ENCODE data around the gene INPP5A.

The INPP5A gene

GRCh38 chr10:132618158-132618919, 80.8 kb downstream of the INPP5A start:
- no peak for DNase-seq (ENCODE audit: low spot score)
- TF ChIP-seq CTCF (IDR thresholded peaks at IDR 0.05; ENCODE audit: extremely low read depth, insufficient read depth, missing control alignments) = no peak
- in situ Hi-C loops (cut with MboI; ENCODE audit: low pct_unique_long_range_greater_than_20kb, low sequenced_read_pairs, unreplicated experiment) = no loop called here

DNA sequence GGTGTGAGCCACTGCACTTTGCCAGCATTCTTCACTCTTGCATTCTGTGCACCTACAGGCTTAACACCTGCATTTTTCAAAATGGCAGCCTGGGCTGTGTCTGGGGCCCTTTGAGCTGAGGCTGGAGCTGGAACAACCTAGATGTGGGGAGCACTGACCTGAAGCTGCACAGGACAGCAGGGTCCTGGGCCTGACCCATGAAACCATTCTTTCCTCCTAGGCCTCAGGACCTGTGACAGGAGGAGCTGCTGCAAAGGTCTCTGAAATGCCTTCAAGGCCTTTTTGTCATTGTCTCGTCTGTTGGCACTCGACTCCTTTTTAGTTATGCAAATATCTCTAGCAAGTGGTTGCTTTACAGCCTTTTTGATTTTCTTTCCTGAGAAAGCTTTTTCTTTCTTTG, 82.3 kb downstream of the INPP5A start:
- in situ Hi-C loops (cut with MboI; ENCODE audit: low pct_unique_long_range_greater_than_20kb, low sequenced_read_pairs, unreplicated experiment) = no loop called here
- no peak for DNase-seq (ENCODE audit: low spot score)
- TF ChIP-seq CTCF (IDR thresholded peaks at IDR 0.05; ENCODE audit: extremely low read depth, insufficient read depth, missing control alignments) = no peak

DNA sequence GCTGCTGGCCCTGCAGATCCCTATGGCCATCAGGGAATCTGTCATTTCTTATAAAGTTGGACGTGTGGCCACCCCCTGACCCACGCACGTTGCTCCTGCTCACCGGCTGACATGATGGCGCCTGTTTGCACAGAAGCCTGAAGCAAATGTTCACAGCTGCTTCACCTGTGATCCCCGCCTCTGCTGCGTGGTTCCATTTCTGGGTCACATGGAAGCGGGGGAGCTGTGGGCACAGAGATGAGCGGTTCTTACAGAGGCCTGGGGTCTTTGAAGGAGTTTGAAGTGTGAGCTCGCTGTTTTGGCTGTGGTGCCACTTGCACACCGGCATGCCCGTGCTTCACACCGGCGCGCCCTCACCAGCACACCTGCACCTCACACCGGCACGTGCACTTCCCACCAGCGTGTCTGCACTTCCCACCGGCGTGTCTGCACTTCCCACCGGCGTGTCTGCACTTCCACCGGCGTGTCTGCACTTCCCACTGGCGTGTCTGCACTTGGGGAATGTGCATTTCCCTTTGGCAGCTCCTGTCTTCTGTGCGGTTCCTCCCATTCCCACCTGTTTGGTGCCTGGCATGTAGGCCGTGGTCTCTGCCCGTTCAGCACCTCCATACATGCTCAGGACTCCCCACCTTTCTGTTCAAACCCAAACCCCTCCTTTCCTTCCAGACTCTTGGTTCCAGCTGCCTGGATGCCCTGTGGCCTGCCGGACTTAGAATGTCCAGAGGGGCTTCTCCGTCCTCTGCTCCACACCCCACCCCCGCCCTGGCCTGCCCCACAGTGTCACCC, 86.7 kb downstream of the INPP5A start:
- TF ChIP-seq CTCF (IDR thresholded peaks at IDR 0.05; ENCODE audit: extremely low read depth, insufficient read depth, missing control alignments) = no peak
- DNase-seq (ENCODE audit: low spot score) = no peak
- in situ Hi-C loops (cut with MboI; ENCODE audit: low pct_unique_long_range_greater_than_20kb, low sequenced_read_pairs, unreplicated experiment) = no loop called here

GRCh38 chr10:132624847-132625471, 87.4 kb downstream of the INPP5A start:
- no peak for TF ChIP-seq CTCF (IDR thresholded peaks at IDR 0.05; ENCODE audit: extremely low read depth, insufficient read depth, missing control alignments)
- in situ Hi-C loops (cut with MboI; ENCODE audit: low pct_unique_long_range_greater_than_20kb, low sequenced_read_pairs, unreplicated experiment) = loop anchor here (25.0 kb wide), 1 partner anchor 413 kb away; no protein-coding TSS in a partner anchor
- DNase-seq (ENCODE audit: low spot score) = no peak

- no peak for DNase-seq (ENCODE audit: low spot score)
- TF ChIP-seq CTCF (IDR thresholded peaks at IDR 0.05; ENCODE audit: extremely low read depth, insufficient read depth, missing control alignments) = no peak
- in situ Hi-C loops (cut with MboI; ENCODE audit: low pct_unique_long_range_greater_than_20kb, low sequenced_read_pairs, unreplicated experiment) = loop anchor here (25.0 kb wide), 1 partner anchor 414 kb away; no protein-coding TSS in a partner anchor
Measured at GRCh38 chr10:132626019-132626760, 88.6 kb downstream of the INPP5A start.

All from GM13977 (cell line).